Vagina (tissue), 2 donors: ENCODE measurements around the gene ZNF683.

Experiments
- CTCF ChIP-seq, 3 experiments: fragments of 450-650 bp in 2 of 3; fragments of 200-600 bp in 1 of 3; sonication (generic) in 1 of 3; IDR thresholded peaks; one replicate each; pipeline ENCODE4 v1.5.1; 2017 to 2019; ENCODE audit warnings: antibody characterized with exemption in 3 of 3, mild to moderate bottlenecking in 2 of 3, moderate library complexity in 2 of 3
- POLR2AphosphoS5 ChIP-seq, 2 donors: sonication (generic); formaldehyde crosslinking; IDR thresholded peaks; one replicate each; pipeline ENCODE4 v1.9.0; 2017; ENCODE audit warnings: antibody characterized with exemption in 2 of 2, mild to moderate bottlenecking in 2 of 2, low read depth in 1 of 2; ENCODE audit not compliant: insufficient read depth in 1 of 2

GRCh38 chr1:26363549-26364448, 8.8 kb downstream of the ZNF683 start:
- TF ChIP-seq CTCF (IDR thresholded peaks at IDR 0.05) (peak; percentile 54 to 65 (median 60)), POLR2AphosphoS5 (IDR thresholded peaks at IDR 0.05; ENCODE audit: insufficient read depth in 1 of 2, low read depth in 1 of 2) (peak in 1 of 2 donors; percentile 15)
